Suppressor macrophage treated with lipopolysaccharide for 4 hours (primary cell): Measurements from ENCODE around the gene YIF1B.
A peak's percentile ranks its signal among the peaks of the same experiment; 100 is the strongest.
"Not testable (repeated sequence)": the region's sequence is repeated elsewhere in the genome, so short reads cannot be mapped to it uniquely, and the experiment has no call there.

Experiments
- DNase-seq: peaks from one replicate; pipeline ENCODE4 v3.0.0-alpha.2; 2020

The YIF1B gene, protein sequence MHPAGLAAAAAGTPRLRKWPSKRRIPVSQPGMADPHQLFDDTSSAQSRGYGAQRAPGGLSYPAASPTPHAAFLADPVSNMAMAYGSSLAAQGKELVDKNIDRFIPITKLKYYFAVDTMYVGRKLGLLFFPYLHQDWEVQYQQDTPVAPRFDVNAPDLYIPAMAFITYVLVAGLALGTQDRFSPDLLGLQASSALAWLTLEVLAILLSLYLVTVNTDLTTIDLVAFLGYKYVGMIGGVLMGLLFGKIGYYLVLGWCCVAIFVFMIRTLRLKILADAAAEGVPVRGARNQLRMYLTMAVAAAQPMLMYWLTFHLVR

DNA sequence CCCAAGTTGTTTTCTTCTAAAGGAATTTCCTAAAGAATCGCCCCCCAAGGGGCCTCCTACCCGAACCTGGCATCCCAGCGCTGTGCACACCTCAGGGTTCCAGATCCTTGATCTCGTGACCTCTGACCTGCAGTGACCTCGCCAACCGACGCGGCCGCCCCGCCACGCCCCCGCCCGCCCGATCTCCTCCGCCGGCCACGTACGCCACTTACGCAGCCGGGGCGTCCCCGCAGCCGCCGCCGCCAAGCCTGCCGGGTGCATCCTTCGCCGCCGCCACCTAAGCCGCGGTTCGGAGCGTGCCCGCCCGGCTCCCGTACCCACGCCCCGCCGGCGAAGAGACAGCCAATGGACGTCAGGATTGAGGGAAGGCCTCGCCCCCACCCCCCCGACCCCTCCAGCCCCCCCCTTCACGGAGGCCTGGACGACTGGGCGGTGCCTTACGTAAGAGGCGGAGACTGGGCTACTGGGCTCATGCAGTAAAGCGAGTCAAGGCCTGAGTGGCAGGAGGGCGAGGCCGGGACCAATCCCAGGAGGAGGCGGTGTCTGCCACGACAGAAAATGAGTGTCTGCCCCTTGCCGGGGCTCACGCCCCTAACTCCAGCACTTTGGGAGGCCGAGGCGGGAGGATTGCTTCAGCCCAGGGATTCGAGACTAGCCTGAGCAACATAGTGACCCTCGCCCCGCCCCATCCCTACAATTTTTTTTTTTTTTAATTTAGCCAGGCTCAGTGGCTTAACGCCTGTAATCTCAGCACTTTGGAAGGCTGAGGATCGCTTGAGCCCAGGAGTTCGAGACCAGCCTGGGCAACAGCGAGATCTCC, at the start of gene YIF1B:
Gene YIF1B, minus strand, starts transcription at position 291 of the 820 bp plus-strand sequence. Its CDS starts 30 bp downstream, at position 261.
- DNase-seq: peak; percentile 98

DNA sequence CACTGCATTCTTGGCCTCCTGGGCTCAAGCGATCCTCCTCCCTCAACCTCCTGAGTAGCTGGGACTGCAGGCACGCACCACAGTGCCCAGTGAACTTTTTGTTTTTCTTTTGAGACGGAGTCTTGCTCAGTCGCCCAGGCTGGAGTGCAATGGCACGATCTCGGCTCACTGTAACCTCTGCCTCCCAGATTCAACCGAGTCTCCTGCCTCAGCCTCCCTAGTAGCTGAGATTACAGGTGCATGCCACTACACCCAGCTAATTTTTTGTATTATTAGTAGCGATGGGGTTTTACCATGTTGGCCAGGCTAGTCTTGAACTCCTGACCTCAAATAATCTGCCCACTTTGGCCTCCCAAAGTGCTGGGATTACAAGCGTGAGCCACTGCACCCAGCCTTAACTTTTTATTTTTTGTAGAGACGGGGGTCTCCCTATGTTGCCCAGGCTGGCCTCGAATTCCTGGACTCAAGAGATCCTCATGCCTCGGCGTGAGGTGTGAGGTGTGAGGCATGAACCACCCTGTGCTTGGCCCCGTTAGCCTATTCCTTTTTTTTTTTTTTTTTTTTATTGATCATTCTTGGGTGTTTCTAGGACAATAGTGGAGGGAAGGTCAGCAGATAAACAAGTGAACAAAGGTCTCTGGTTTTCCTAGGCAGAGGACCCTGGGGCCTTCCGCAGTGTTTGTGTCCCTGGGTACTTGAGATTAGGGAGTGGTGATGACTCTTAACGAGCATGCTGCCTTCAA, 47.4 kb upstream of the YIF1B start:
- not testable (repeated sequence) for DNase-seq

DNA sequence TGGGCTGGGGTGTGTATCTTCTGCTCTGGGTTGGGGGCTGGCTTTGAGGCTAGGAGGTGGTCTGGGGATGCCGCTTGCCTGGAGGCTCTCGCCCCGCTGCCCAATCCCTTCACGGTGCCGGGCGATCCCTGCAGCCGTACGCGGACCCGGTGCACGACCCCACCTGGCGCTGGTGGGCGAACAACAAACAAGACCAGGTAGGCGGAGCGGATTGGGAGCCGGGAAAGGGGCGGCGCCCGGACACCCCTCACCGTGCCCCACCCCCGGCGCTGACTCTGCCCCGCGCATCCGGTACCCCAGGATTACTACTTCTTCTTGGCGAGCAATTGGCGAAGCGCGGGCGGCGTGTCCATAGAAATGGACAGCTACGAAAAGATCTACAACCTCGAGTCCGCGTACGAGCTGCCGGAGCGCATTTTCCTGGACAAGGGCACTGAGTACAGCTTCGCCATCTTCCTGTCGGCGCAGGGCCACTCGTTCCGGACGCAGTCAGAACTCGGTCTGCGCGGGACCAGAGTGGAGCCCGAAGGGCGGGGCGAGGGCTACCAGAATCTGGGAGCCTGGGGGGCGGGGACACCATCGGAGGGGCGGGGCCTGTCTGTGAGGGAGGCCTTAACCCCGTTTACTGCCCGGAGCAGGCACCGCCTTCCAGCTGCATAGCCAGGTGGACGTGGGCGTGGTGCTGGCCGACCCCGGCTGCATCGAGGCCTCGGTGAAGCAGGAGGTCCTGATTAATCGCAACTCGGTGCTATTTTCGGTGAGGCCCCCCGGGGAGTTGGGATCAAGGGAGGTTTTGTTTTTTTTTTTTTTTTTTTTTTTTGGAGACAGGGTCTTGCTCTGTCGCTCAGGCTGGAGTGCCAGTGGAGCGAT, 46.6 kb upstream of the YIF1B start:
- peak; percentile 85 for DNase-seq

DNA sequence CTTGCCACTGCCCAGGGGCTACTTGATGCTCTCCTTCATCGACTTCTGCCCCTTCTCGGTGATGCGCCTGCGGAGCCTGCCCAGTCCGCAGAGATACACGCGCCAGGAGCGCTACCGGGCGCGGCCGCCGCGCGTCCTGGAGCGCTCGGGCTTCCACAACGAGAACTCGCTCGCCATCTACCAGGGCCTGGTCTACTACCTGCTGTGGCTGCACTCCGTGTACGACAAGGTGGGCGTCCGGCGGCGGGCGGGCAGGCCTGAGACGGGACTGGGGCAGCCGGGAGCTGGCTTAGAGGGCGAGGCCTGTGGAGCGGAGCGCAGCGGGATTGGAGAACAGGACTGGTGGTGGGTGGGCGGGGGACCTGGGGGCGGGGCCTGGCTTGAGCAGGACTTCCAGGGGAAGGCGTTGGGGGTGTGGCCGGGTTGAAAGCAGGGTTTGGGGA, 45.9 kb upstream of the YIF1B start:
- peak; percentile 84 for DNase-seq

DNA sequence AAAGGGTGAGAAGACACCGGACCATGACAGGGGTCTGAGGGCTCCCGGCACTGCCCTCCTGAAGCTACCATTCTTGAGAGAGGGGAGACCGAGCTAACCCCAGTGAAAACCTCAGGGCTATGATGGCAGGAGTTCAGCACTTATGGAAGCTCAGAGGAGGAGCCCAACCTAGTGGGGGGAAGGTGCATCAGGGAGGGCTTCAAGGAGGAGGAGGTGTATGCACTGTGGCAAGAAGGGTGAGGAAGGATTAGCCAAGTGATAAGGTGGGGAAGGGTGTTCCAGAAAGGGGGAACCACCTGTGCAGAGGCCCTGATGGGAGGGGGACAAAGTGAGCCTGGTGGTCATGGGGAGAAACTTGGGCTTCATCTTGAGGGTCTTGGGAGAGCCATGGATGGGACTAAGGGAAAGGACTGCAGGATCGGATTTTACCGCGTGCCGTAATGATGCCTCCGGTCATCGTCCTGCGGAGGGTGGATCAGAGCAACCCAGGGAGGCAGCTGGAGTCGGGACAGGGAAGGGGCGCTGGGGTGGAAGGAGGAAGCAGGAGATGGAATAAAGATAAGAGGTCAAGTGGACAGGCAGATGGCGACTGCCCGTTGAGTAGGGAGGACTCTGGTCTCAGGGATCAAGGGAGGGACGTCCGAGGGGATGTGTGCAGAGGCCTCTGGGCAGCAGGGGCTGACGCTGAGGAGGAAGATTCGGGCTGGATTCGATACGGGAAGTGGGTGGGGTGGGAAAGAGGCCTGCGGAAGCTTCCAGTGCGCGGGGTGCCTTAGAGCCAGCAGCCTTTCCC, 45.3 kb upstream of the YIF1B start:
- no peak for DNase-seq

DNA sequence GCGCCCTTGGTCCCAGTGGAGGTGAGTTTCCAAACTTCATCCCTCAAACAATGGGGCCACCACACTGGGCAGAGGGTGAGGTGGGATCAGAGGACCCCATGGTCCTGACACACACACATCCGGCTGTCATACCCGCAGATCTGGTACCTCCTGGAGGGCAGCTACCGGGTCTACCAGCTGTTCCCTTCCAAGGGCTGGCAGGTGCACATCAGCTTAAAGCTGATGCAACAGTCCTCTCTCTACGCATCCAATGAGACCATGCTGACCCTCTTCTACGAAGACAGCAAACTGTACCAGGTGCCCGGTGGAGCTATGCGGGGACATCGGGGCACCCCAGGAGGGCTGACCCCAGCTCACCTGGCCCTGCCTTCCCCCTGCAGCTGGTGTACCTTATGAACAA, 44.6 kb upstream of the YIF1B start:
- DNase-seq: no peak

DNA sequence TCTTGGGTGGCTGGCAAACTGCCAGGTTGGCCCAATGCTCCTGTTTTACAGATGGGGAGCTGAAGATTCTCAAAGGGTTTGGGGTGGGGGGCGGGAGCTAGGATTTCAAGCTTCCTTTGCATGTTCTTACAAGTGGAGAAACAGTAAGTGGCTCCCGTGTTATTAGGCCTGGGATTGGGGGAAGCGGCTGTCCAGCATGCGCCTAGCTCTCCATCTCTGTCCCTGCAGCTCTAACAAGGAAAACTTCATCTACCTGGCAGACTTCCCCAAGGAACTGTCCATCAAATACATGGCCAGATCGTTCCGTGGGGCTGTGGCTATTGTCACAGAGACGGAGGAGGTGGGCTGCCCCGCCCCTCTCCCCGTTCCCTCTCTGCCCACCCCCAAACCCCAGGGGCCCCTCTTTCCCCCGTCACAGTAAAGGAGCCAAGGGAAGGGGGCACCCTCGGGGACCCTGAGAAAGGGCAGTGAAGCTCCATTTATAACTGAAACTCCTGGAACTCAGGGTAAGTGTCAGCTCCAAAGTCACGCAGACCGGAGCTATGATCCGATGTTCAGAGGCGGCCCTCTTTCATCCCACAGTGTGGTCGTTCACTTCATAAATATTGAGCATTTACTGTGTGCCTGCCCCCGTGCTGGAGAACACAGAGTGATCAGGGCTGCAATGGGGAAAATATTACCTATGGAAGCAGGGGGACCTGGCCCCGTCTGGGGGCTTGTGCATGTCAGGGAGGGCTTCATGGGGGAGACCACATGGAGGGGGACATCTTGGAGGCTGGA, 43.7 kb upstream of the YIF1B start:
- no peak for DNase-seq

DNA sequence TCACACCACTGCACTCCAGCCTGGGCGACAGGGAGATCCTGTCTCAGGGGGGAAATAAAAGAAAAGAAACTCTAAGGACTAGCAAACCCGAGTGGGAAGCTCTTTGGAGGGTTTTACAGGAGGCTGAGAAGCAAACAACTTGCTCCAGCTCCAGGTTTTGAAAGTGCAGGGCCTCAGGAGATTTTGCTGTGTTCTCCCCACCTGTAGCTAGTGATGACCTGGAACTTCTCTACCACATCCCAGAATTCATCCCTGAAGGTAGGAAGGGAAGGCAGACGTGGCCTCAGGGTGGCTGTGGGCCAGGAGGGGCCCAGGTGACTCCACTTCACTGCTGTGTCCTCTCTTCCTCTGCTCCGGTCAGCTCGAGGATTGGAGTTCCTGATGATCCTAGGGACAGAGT, 42.3 kb upstream of the YIF1B start:
- no peak for DNase-seq

DNA sequence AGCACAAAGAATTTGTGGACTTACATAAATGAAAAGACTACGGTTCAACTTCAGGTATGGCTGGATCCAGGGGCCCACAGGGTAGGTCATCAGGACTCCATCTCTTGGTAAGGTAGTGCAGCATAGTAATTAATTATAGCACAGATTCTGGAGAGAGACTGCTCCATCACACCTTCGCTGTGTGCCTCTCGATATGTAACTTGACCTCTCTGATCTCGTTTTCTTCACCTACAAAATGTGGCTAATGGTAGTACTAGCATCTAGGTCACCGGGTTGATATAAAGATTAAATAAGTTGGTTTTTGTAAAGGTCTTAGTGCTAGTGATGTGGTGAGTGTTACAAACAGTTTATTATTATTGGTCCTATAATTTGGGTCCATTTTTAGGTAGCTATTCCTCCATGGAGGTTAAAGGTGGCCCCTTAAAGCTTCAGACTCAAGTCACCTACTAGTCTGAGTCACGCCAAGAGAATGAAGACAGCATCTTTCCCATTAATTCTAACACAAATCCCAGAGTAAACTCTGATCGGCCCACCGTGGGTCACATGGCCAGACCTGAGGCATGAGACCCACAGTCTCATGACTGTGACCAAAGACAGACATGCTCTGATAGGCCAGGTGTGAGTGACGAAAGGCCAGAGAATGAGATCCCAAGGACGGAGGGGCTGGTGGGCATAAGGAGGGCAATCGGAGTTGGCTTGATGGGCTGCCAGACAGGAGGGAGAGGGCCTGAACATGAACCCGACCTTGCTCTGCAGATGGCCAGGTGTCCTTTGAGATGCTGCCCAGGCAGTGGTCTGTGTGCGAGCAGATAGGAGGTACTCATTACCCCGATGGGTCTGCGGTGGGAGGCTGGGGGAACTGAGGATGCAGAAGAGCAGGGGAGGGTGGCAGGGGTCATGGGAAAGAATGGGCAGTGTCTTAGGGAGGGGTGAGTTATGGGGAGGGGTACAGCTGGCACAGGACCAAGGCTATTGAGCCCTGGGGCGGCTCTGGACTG, 40.3 kb upstream of the YIF1B start:
- no peak for DNase-seq

DNA sequence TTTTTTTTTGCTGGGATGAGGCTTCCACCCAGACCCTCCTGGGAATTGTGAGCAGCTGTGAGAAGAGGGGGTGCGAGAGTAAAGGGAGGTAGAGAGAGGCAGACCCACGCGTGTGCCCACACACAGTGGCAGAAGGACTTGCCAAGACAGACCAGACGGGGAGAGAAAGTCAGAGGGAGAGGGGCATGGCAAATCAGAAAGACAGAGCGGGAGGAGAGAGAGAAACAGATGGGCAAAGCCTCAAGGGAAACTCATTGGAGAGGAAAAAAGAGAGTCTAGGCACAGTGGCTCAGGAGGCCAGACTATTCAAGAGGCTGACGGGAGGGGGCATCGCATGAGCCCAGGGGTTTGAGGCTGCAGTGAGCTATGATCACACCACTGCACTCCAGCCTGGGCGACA, 36.9 kb upstream of the YIF1B start:
- DNase-seq: no peak

DNA sequence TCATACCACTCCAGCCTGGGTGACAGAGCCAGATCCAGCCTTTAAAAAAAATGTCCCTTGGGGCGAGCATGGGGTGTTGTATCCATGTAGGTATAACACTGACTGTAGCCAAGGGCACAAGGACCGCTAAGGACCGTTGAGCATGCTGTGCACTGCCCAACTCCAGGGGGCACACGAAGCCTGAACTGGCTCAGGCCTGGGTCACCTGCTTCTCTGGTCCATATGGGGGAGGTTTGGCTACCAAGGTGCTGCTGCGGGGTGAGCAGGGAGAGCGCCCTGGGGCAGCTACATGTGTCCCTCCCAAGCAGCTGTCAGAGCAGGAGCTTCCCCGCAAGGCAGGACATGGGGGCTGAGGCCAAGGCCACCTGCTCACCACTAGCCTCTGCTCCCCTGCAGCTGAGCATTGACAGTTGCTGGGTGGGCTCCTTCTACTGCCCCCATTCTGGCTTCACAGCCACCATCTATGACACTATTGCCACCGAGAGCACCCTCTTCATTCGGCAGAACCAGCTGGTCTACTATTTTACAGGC, 36.2 kb upstream of the YIF1B start:
- no peak for DNase-seq

DNA sequence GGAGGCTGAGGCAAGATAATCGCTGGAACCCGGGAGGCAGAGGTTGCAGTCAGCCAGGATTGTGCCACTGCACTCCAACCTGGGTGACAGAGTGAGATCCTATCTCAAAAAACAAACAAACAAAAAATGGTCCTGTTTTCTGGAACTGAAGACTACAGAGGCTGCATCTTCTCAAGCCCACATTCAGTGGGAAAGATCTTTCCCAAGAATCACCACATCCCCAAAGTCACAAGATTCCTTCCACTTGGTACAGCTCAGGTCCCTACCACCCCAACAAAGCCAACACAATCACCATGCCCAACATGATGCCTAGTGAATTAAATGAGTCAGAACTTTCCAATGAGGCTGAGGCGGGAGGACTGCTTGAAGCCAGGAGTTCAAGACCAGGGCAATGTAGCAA, 35.1 kb upstream of the YIF1B start:
- DNase-seq: no peak

DNA sequence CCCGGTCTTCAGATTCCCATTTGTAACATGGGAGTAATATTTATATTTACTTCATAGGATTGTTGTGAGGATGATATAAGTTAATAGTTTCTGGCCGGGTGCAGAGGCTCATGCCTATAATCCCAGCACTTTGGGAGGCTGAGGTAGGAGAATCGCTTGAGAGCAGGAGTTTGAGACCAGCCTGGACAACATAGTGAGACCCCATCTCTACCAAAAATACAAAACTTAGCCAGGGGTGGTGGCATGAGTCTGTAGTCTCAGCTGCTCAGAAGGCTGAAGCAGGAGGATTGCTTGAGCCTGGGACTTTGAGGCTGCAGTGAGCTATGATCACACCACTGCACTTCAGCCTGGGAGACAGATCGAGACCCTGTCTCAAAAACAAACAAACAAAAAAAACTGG, 31.1 kb upstream of the YIF1B start:
- DNase-seq: no peak

DNA sequence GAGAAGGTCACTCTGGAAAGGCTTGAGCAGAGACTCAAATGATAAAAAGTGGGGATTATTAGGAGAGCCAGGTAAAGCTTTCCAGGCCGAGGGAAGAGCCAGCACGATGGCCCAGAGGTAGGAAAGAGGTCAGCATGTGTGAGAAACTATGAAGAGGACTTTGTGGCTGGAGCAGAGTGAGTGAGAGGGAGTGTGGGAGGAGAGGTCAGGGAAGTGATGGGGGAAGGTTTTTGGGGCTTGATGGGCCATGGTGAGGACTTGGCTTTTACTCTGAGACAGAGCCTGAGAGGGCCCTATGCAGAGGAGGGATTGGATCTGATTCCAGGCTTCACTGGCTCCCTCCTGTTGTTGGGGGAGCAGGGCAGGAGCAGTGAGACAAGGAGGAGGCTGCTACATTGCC, 25.2 kb upstream of the YIF1B start:
- no peak for DNase-seq

DNA sequence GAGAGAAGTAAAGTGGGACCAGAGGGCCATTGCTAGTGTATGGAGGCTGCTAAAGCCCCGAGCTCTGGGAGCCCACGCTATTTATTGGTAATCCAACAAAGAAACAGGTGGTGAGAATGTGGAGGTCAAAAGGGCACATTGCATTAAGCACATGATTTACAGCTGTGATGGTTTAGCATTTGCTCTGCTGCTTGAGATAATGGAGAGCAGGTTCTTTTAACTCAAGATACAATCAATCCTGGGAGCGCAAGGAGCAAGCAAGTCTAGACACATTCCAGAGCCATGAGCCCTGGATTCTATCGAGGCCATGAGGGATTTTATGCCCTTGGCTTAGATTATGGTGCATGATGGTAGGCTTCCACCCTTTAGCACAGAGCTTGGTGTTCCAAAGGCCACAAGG, 23.3 kb upstream of the YIF1B start:
- DNase-seq: not testable (repeated sequence)

DNA sequence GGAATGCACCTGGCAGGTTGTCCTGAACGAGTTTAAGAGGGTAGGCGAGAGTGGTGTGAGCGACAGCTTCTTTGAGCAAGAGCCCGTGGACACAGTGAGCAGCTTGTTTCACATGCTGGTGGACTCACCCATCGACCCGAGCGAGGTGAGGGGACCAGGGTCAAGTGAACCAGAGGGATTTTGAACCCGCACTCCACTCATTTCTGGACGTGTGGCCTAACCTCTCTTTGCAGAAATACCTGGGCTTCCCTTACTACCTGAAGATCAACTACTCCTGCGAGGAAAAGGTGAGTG, 21.6 kb upstream of the YIF1B start:
- DNase-seq: no peak

DNA sequence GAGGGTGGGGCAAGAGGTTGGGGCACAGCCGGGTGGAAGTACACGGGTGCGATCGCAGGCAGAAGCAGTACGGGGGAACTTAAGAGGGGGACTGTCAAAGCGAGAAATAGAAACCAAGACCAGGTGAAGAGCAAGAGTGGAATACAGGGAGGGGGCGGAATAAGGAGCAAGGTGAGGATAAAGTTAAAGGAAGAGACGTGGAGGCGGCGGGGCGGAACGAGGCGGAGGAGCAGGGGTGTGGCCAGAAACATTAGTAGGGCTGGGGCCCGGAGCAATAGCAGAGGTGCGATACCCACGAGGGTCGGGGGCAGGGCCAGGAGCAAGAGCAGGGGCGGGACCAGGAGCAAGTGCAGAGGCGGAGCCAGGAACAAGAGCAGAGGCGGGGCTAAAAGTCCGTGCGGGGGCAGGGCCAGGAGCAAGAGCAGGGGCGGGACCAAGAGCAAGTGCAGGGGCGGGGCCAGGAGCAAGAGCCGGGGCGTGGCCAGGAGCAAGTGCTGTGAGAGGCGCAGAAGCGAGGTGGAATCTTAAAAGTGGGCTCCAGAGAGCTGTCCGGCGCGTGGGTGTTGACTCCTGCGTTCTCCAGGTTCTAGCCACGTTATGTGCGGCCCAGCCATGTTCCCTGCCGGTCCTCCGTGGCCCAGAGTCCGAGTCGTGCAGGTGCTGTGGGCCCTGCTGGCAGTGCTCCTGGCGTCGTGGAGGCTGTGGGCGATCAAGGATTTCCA, 21.1 kb upstream of the YIF1B start:
- peak; percentile 99 for DNase-seq

DNA sequence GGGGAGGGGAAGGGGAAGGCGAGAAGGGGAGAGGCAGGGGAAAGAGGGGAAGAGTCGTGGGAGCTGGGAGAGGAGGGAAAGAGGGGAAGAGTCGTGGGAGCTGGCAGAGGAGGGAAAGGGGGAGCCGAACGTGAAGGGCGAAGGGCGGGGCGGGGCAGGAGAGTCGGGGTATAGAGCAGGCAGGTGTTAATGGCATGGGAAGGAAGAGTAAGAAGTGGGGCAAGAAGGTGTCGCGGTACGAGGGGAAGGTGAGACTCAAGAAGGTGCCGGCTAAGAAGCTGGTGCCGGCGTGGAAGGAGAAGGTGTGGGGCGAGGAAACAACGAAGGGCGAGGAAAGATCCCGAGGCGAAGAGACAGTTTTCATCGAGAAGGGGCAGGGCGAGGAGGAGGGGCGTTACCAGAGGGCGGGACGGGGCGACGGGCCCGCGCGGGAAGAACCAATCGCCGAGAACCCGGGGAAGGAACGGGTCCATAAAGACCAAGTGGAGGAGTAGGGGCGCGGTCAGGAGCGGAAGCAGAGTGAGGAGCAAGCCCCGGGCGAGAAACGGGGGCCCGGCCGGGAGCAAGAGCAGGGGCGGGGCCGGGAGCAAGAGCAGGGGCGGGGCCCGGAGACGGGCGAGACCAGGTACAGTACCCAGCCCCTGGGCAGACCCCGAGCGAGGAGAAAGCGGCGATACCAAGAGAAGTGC, 20.3 kb upstream of the YIF1B start:
- peak; percentile 99 for DNase-seq
